ENCODE data around the gene PRKCA. TPM values are rescaled to one million over a fixed set of nuclear protein-coding genes. Genes with fewer than 3 reads are reported as not detected.
"Not testable (repeated sequence)": the region's sequence is repeated elsewhere in the genome, so short reads cannot be mapped to it uniquely, and the experiment has no call there.

Gene PRKCA
- total RNA-seq, 4 donors from 2014 or later, result 9.8 to 25.6 (median 12.2) TPM

DNA sequence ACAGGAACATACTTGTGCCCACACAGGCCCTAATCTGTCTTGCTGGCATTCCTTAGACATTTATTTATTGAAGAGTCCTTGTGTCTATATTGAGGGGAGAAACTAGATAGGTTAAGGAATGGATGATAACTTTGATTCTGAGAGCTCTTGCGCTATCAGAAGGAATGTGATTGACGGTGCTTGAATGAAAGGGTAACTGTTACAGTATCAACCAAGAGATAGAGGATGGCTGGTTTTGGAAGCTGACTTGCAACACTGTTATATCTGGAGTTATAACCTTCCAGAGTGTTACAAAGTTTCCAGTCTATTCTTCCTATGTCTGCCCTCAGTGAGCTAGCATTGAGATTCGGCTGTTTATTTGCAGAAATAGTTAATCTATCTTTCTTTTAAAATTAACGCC, 36.5 kb downstream of the PRKCA start:
- Histone ChIP-seq H3K9me3 (no peaks in the 10 kb centered on the region), H3K27ac (no peak overlapping the region), H3K4me3 (no peak overlapping the region), H3K4me1 (no peaks in the 10 kb centered on the region), H3K36me3 (no peaks in the 10 kb centered on the region), H3K27me3 (no peaks in the 10 kb centered on the region)
- DNase-seq (ENCODE audit: low spot score in 2 of 2), result no peak
- WGBS, result 86% methylated on average over 4 of the region's 4 CpGs
- TF ChIP-seq EP300 (IDR thresholded peaks at IDR 0.05), result no peak
- no peak for TF ChIP-seq POLR2AphosphoS5 (IDR thresholded peaks at IDR 0.05)
- TF ChIP-seq, protein P1, sequence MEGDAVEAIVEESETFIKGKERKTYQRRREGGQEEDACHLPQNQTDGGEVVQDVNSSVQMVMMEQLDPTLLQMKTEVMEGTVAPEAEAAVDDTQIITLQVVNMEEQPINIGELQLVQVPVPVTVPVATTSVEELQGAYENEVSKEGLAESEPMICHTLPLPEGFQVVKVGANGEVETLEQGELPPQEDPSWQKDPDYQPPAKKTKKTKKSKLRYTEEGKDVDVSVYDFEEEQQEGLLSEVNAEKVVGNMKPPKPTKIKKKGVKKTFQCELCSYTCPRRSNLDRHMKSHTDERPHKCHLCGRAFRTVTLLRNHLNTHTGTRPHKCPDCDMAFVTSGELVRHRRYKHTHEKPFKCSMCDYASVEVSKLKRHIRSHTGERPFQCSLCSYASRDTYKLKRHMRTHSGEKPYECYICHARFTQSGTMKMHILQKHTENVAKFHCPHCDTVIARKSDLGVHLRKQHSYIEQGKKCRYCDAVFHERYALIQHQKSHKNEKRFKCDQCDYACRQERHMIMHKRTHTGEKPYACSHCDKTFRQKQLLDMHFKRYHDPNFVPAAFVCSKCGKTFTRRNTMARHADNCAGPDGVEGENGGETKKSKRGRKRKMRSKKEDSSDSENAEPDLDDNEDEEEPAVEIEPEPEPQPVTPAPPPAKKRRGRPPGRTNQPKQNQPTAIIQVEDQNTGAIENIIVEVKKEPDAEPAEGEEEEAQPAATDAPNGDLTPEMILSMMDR (IDR thresholded peaks at IDR 0.05), result no peak
- no peak for TF ChIP-seq POLR2A (IDR thresholded peaks at IDR 0.05)

GRCh38 chr17:66339561-66339960, 37.1 kb downstream of the PRKCA start:
- no peaks in the 10 kb centered on the region for H3K4me1 ChIP-seq
- no peaks in the 10 kb centered on the region for H3K9me3 ChIP-seq
- no peak for DNase-seq (ENCODE audit: low spot score in 2 of 2)
- H3K4me3 ChIP-seq, result no peak overlapping the region
- 82% methylated on average over 1 of the region's 1 CpG for WGBS
- H3K27ac ChIP-seq, result no peak overlapping the region
- H3K36me3 ChIP-seq, result no peaks in the 10 kb centered on the region
- no peaks in the 10 kb centered on the region for H3K27me3 ChIP-seq
- TF ChIP-seq, protein P1 (IDR thresholded peaks at IDR 0.05), result no peak
- no peak for TF ChIP-seq POLR2A (IDR thresholded peaks at IDR 0.05)
- TF ChIP-seq EP300 (IDR thresholded peaks at IDR 0.05), result no peak

- no peaks in the 10 kb centered on the region for H3K4me1 ChIP-seq
- no peak overlapping the region for H3K4me3 ChIP-seq
- no peak for TF ChIP-seq POLR2A (IDR thresholded peaks at IDR 0.05)
- TF ChIP-seq, protein P1 (IDR thresholded peaks at IDR 0.05), result no peak
- TF ChIP-seq EP300 (IDR thresholded peaks at IDR 0.05), result no peak
- no peak for TF ChIP-seq POLR2AphosphoS5 (IDR thresholded peaks at IDR 0.05)
- no peaks in the 10 kb centered on the region for H3K27me3 ChIP-seq
- H3K36me3 ChIP-seq, result no peaks in the 10 kb centered on the region
- H3K27ac ChIP-seq, result no peak overlapping the region
- 62% methylated on average over 2 of the region's 2 CpGs for WGBS
- H3K9me3 ChIP-seq, result no peaks in the 10 kb centered on the region
- no peak for DNase-seq (ENCODE audit: low spot score in 2 of 2)
Observed at GRCh38 chr17:66340720-66341119, 38.3 kb downstream of the PRKCA start.

- Histone ChIP-seq H3K36me3 (no peaks in the 10 kb centered on the region), H3K4me1 (no peaks in the 10 kb centered on the region), H3K9me3 (no peaks in the 10 kb centered on the region), H3K27me3 (no peaks in the 10 kb centered on the region), H3K4me3 (no peak overlapping the region), H3K27ac (no peak overlapping the region)
- 88% methylated on average over 4 of the region's 4 CpGs for WGBS
- DNase-seq (ENCODE audit: low spot score in 2 of 2), result no peak
- TF ChIP-seq EP300 (IDR thresholded peaks at IDR 0.05) (no peak), POLR2A (IDR thresholded peaks at IDR 0.05) (no peak)
Observed at GRCh38 chr17:66341462-66341861, 39.0 kb downstream of the PRKCA start.

- H3K4me1 ChIP-seq; H3K27me3 ChIP-seq; H3K36me3 ChIP-seq; H3K27ac ChIP-seq; DNase-seq (ENCODE audit: low spot score in 2 of 2); H3K9me3 ChIP-seq; H3K4me3 ChIP-seq: not testable (repeated sequence)
- WGBS, result 100% methylated on average over 4 of the region's 4 CpGs
Observed at GRCh38 chr17:66342263-66342662, 39.9 kb downstream of the PRKCA start.

- Histone ChIP-seq H3K4me3 (no peak overlapping the region), H3K27ac (no peak overlapping the region), H3K27me3 (no peaks in the 10 kb centered on the region), H3K9me3 (no peaks in the 10 kb centered on the region), H3K4me1 (peaks cover 3% of the 10 kb centered on the region), H3K36me3 (no peaks in the 10 kb centered on the region)
- 95% methylated on average over 3 of the region's 3 CpGs for WGBS
- TF ChIP-seq EP300 (IDR thresholded peaks at IDR 0.05) (no peak), POLR2AphosphoS5 (IDR thresholded peaks at IDR 0.05) (no peak), POLR2A (IDR thresholded peaks at IDR 0.05) (no peak)
- TF ChIP-seq, protein P1 (IDR thresholded peaks at IDR 0.05), result no peak
- DNase-seq (ENCODE audit: low spot score in 2 of 2), result no peak
Observed at GRCh38 chr17:66343531-66344078, 41.2 kb downstream of the PRKCA start.

Measured in suprapubic skin (tissue), 4 donors.